Colonic mucosa (tissue), 4 donors: Measurements from ENCODE around the gene ANKRD33B. TPM values are rescaled to one million over a fixed set of nuclear protein-coding genes. Genes with fewer than 3 reads are reported as not detected.

ENCODE experiments used
- DNase-seq: peaks from one replicate; pipeline ENCODE4 v3.0.0-alpha.2; 2020
- H3K27ac ChIP-seq: fragments of 200-600 bp; one replicate; pipeline ENCODE4 v1.8.0; 2021
- H3K27me3 ChIP-seq: fragments of 200-600 bp; one replicate; pipeline ENCODE4 v1.8.0; 2021
- H3K36me3 ChIP-seq: fragments of 200-600 bp; one replicate; pipeline ENCODE4 v1.8.0; 2021
- H3K4me1 ChIP-seq: fragments of 200-600 bp; one replicate; pipeline ENCODE4 v1.8.0; 2021; ENCODE audit warnings: mild to moderate bottlenecking
- H3K4me3 ChIP-seq: fragments of 200-600 bp; one replicate; pipeline ENCODE4 v1.8.0; 2021
- H3K9ac ChIP-seq, 2 donors: one replicate each; pipeline ENCODE4 v1.7.0; 2013; ENCODE audit warnings: control low read depth in 2 of 2, low read depth in 2 of 2, low read length in 2 of 2
- H3K9me3 ChIP-seq: fragments of 200-600 bp; one replicate; pipeline ENCODE4 v1.8.0; 2021
- CTCF ChIP-seq: fragments of 200-600 bp; IDR thresholded peaks from one replicate; pipeline ENCODE4 v1.8.0; 2022; ENCODE audit warnings: antibody characterized with exemption, mild to moderate bottlenecking
- intact Hi-C: fragments of 100-400 bp; cut with DNase I; formaldehyde crosslinking; loops from one replicate; pipeline ENCODE4 v1.14.1; 2022
- total RNA-seq, 2 donors: library from RNA; stranded (reverse); fragmentation: NEBNext Ultra II Directional in 1 of 2; extraction: Animal tissue kit (Norgen Biotek cat#: 25700) in 1 of 2; gene quantifications; one replicate each; pipeline ENCODE4 v1.2.1, GENCODE V29; 2021
- donor health status: healthy.
- donor health status: DM: no; HTN: no; CAD: no.
- donor health status: DM: no; HTN: no; CAD: no.

ANKRD33B gene
- total RNA-seq, 2 donors from 2014 or later: 0.47 to 0.66 TPM

GRCh38 chr5:10580531-10581423, 16.9 kb downstream of the ANKRD33B start:
- intact Hi-C loops: no loop called here
- Histone ChIP-seq H3K9me3 (no peaks in the 10 kb centered on the region), H3K4me1 (no peaks in the 10 kb centered on the region), H3K27ac (no peak overlapping the region), H3K4me3 (no peak overlapping the region), H3K36me3 (no peaks in the 10 kb centered on the region), H3K9ac (no peak overlapping the region), H3K27me3 (no peaks in the 10 kb centered on the region)
- no peak for TF ChIP-seq CTCF
- no peak for DNase-seq

- no peak overlapping the region for H3K4me3 ChIP-seq
- DNase-seq: no peak
- no peaks in the 10 kb centered on the region for H3K27me3 ChIP-seq
- H3K27ac ChIP-seq: no peak overlapping the region
- H3K4me1 ChIP-seq: no peaks in the 10 kb centered on the region
- H3K9me3 ChIP-seq: no peaks in the 10 kb centered on the region
- TF ChIP-seq CTCF: no peak
- intact Hi-C loops: no loop called here
- no peak overlapping the region for H3K9ac ChIP-seq
- no peaks in the 10 kb centered on the region for H3K36me3 ChIP-seq
Observed at GRCh38 chr5:10581424-10581748, 17.5 kb downstream of the ANKRD33B start.

- Histone ChIP-seq H3K27me3 (no peaks in the 10 kb centered on the region), H3K36me3 (no peaks in the 10 kb centered on the region), H3K9ac (no peak overlapping the region), H3K9me3 (no peaks in the 10 kb centered on the region), H3K27ac (no peak overlapping the region), H3K4me3 (no peak overlapping the region), H3K4me1 (no peaks in the 10 kb centered on the region)
- TF ChIP-seq CTCF: no peak
- no peak for DNase-seq
- intact Hi-C loops: no loop called here
Observed at GRCh38 chr5:10581867-10582511, 18.1 kb downstream of the ANKRD33B start.

- Histone ChIP-seq H3K9ac (no peak overlapping the region), H3K27ac (no peak overlapping the region), H3K9me3 (no peaks in the 10 kb centered on the region), H3K4me1 (no peaks in the 10 kb centered on the region), H3K27me3 (no peaks in the 10 kb centered on the region), H3K4me3 (no peak overlapping the region), H3K36me3 (no peaks in the 10 kb centered on the region)
- TF ChIP-seq CTCF: no peak
- intact Hi-C loops: no loop called here
- no peak for DNase-seq
Observed at GRCh38 chr5:10582512-10582897, 18.6 kb downstream of the ANKRD33B start.

- Histone ChIP-seq H3K9ac (no peak overlapping the region), H3K4me1 (no peaks in the 10 kb centered on the region), H3K27ac (no peak overlapping the region), H3K27me3 (no peaks in the 10 kb centered on the region), H3K9me3 (no peaks in the 10 kb centered on the region), H3K4me3 (no peak overlapping the region), H3K36me3 (no peaks in the 10 kb centered on the region)
- TF ChIP-seq CTCF: no peak
- no peak for DNase-seq
- intact Hi-C loops: no loop called here
Observed at GRCh38 chr5:10583663-10584572, 20.0 kb downstream of the ANKRD33B start.
